Stimulated activated CD4-positive, alpha-beta T cell treated with anti-CD3 and anti-CD28 coated beads, TNF-alpha, amount 100 ng/mL, for 4 hours (primary cell): ENCODE results near the gene CLCN6.

Experiments
- DNase-seq, 3 experiments: peaks; one replicate each; pipeline ENCODE4 v3.0.0-alpha.2; 2020; ENCODE audit warnings: low read depth in 3 of 3

CLCN6 gene

DNA sequence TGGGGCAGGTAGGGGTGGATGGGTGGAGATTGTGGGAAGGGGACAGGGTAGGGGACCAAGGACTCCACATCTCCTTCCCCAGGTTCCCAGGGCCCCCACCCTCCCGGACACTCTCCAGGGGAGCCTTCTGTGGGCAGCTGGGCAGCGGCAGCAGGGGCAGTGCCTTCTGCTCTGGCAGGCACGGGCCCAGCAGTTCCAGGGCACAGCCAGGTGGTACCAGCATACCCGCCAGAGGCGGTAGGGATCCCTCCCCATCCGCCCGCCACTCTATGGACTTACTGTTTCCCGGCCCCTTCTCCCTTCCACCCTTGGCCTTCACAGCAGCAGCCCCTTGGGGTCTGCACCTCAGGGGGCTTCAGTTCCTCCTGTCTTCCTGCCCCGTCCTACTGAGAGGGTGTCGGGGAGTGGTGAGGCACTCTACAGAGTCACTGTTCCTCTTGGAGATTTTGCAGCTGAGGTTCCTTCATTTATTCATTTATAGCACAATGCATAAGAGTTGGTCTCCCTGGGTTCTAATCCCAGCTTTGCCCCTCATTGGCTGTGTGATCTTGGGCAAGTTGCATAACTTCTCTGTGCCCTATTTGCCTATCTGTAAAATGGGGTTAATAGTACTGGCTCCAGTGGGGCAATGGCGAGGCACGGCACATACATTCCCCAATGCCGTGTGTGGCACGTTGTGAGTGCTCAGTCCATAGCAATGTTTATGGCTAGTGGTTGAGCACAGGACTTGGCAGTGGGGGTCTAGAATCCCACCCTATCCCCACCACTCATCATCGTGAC is 27.0 kb upstream of the CLCN6 start:
- no peak for DNase-seq

DNA sequence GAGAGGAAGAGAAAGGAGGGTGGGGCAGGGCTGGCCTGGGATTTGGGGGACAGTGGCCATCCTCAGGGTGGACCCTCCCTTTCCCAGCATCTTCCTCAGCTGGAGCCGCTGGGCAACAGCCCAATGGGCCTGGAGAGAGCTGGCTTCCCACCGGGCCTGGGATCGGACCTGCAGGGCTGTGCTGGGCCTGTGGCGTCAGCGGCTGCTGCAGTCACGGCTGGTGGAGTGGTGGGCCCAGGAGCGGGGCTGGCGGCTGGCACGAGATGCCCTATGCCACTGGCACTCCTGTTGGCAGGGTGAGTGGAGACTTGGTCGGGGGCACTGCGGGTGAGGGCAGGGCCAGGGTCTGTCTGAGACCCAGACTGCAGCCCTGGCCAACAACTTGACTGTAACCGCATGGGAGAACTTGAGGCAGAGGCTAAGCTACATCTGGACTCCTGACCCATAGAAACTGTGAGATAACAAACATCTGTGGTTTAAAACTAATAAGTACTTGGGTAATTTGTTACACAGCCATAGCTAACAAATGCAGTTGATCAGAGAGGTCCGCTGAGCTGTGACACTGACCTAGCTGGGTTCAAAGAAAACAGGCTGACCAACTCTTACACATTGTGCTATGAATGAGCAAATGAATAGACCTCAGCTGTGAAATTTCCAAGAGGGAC is 26.1 kb upstream of the CLCN6 start:
- no peak for DNase-seq

DNA sequence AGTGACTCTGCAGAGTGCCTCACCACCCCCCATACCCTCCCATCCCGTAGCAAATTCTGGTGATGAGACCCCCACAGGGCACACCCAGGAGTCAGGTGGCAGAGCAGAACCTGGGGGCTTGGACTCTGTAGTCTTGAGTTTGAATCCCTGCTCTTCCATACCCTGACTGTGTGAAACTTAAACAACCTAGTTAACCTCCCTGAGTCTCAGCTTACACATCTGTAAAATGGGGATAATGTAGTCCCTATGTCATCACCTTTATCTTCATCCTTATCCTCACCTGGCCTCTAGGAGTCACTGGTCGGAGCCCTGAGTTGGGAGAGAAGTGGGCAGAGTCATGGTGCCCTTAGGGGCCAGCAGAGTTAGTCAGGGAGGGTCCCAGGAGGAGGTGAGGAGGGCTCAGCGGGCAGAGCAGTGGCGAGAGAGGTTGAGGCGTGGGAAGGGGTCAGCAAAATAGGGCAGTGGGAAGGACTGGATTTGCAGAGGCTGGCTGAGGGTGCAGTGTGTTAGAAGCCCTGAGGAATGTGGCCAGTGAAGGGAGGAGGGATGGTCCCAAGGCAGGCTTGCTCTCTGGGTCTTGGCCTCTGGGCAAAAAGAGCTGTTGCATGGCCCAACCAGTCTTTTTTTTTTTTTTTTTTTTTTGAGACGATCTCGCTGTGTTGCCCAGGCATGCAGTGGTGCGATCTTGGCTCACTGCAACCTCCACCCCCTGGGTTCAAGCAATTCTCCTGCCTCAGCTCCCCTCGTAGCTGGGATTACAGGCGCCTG is 25.4 kb upstream of the CLCN6 start:
- no peak for DNase-seq

DNA sequence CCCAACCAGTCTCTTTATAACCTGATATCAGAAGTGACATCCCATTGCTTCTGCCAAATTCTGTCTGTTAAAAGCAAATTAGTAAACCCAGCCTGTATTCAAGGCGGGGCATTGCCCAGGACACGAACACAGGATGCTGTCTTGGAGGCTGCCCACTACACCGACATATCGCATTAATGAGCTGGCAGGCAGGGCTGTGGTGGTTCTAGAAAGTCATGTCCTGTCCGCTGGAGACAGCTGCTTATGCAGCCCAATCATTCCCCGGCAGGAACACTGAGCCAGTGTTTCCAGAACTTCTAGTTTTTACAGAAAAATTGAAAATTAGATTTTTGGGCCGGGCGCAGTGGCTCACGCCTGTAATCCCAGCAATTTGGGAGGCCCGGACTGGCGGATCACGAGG is 24.7 kb upstream of the CLCN6 start:
- DNase-seq = no peak

GRCh38 chr1:11782127-11782708 is 23.8 kb upstream of the CLCN6 start:
- DNase-seq = no peak

- no peak for DNase-seq
Observed at GRCh38 chr1:11783556-11783955, 22.4 kb upstream of the CLCN6 start.

DNA sequence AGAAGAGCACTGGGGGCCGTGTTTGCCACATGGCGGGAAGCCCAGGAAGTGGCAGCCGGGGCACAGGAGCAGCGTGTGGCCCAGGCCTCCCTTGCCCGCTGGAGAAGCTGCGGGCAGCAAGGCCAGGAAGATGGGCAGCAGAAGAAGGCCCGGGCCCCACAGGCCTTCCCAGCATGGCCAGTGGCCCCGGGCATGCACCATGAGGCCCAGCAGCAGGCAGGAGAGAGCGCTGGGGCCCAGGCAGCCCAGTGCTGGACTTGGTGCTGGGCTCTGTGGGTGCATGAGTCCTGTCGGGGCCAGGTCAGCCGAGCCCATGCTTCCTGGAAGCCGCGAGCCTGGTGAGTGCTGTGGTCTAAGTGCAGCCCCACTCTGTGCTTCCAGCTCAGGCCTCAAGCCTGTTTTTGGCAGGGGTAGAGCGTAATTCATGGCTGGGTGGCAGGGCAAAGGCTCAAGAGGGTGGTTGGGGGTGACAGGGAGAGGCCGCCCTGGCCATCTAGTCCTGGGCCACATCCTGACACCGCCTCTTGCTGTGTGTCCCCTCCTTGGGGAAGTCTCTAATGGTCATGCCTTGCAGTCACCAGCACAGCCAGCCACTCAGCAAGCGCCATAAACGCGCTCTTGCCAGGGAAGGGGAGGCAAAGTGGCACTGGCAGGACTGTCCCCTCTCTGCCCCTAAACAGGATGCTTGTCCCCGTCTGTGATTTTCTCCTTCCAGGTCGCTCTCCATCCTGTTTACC is 21.6 kb upstream of the CLCN6 start:
- no peak for DNase-seq

GRCh38 chr1:11784993-11785769 is 20.8 kb upstream of the CLCN6 start:
- no peak for DNase-seq

- DNase-seq = no peak
Observed at GRCh38 chr1:11786168-11786567, 19.8 kb upstream of the CLCN6 start.

- DNase-seq = no peak
Observed at GRCh38 chr1:11787251-11787803, 18.7 kb upstream of the CLCN6 start.

- no peak for DNase-seq
Observed at GRCh38 chr1:11787804-11788436, 18.1 kb upstream of the CLCN6 start.

DNA sequence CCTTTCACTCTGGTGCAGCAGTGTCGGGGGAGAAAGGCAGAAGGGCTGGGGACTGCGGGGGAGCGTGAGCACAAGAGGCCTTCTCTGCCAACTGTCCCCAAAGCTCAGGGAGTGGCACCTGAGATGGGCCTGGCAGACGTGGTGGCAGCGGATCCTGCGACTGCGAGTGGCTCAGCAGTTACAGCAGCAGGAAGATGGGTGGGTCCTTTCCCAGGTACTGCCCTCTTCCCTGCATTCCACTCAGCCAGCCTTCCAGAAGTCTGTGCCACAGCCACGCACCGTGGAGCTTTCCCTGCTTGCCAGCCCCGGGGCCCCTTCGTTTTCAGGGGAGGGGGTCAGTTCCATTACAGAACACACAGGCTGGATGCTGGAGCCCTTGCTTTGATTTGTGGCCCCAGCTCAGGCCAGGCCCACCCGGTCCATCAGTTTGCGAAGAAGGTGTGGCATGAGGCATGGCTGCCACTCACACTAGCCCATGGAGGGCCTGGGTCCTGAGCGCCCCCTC is 17.4 kb upstream of the CLCN6 start:
- no peak for DNase-seq

DNA sequence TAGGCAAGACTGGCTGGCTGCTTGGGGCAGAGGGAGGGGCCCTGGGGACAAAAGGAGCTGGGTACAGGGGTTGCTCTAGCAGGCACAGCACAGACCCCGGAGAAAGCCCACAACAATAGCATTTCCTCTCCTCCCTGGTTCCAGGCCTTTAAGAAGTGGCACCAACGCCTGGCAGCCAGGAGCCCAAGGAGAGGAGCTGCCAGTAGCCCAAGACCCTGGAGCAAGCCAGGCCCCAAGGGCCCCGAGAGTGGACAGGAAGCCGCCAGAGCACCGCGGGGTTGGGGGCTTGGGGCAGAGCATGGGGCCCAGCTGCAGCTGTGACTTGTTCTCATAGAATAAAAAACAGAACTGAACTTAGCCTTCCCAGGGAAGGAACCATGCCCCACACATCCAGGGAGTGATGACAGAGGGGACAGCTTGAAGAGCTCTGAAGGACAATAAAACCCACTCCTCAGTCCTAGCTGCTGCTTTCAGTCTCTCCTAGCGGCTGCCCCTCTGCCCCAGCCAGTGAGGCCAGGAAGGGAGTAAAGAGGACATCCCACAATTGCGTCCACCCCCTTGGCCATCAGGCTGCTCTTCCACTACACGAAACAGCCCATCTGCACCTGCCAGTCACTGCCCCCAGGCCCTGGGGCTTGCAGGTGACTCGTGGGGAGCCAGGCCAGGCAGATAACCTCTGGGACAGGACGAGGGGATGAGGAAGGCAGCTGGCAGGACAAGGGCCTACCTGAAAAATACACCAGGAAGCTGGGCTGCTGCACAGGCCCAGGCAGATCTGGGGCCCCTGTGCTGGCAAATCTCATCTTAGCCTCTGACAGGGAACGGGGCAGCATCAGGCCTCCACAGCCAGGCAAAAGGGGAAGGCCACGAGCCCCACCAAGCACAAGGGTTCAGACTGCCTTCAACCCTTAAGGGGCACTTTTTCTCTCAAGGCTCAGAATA is 16.6 kb upstream of the CLCN6 start:
- DNase-seq = no peak

- no peak for DNase-seq
Observed at GRCh38 chr1:11790101-11790879, 15.7 kb upstream of the CLCN6 start.

- no peak for DNase-seq
Observed at GRCh38 chr1:11790880-11791715, 14.9 kb upstream of the CLCN6 start.

DNA sequence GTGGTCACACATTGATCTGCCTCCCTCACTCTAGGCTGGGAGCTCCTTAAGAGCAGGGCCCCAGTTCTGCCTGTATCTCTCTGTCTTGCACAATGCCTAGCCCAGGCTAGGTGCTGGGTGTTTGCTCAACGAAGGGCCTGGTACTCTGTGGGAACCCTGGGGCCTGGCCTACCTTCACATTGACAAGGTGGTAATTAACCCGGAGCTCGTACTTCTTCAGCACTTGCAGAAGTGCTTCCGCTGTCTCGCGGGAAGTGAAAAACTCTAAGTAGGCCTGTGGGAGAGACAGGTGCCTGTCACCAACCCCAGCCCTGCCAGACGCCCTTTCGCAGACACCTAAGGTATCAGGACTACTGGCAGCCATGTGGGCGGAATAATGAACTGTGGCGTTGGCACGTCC is 13.9 kb upstream of the CLCN6 start:
- DNase-seq = no peak

DNA sequence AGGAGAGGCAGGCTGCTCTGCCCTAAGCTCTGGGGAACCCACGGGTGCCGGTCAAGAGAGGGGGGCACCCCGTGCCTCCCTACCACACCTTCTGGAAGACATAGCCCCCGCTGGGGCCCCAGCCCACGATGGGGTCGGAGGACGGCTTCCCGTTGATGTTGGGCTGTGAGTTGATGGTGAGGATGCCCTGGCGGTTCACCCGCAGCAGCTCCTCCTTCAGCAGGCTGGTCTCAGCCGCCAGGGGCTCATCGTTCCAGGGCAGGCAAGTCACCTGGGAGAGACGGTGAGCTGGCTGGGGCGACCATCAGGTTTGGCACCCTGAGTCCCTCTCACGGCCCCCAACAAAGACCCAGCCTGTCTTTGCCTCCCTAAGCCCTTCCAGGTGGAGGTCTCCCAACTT is 12.2 kb upstream of the CLCN6 start:
- DNase-seq = no peak
